Trophoblast cell (in vitro differentiated cells and primary cell): ENCODE measurements around the gene ARAF.

ENCODE experiments used
- DNase-seq, 2 donors: peaks; one replicate each; pipeline ENCODE4 v3.0.0-alpha.2; 2016
- H2AFZ ChIP-seq: 2 replicates; pipeline ENCODE4 v1.6.1; 2013; ENCODE audit warnings: low read length, moderate library complexity, mild to moderate bottlenecking; ENCODE audit not compliant: insufficient read depth, poor library complexity
- H2AK5ac ChIP-seq: 2 replicates; pipeline ENCODE4 v1.6.1; 2013; ENCODE audit warnings: mild to moderate bottlenecking, low read length
- H2BK120ac ChIP-seq: 2 replicates; pipeline ENCODE4 v1.6.1; 2013; ENCODE audit warnings: low read length, mild to moderate bottlenecking, moderate library complexity; ENCODE audit not compliant: insufficient read depth, poor library complexity
- H2BK12ac ChIP-seq: 2 replicates; pipeline ENCODE4 v1.6.1; 2013; ENCODE audit warnings: mild to moderate bottlenecking, low read length, moderate library complexity
- H2BK5ac ChIP-seq: 2 replicates; pipeline ENCODE4 v1.6.1; 2013; ENCODE audit warnings: low read length, low read depth, moderate library complexity, mild to moderate bottlenecking; ENCODE audit not compliant: poor library complexity
- H3K14ac ChIP-seq: 2 replicates; pipeline ENCODE4 v1.6.1; 2013; ENCODE audit warnings: mild to moderate bottlenecking, low read length
- H3K18ac ChIP-seq: 2 replicates; pipeline ENCODE4 v1.6.1; 2013; ENCODE audit warnings: mild to moderate bottlenecking, low read length
- H3K23ac ChIP-seq: 2 replicates; pipeline ENCODE4 v1.6.1; 2013; ENCODE audit warnings: low read length
- H3K27ac ChIP-seq: 2 replicates; pipeline ENCODE4 v1.5.1; 2013; ENCODE audit warnings: low read depth, mild to moderate bottlenecking, inconsistent platforms, low read length, moderate library complexity
- H3K27me3 ChIP-seq: 2 replicates; pipeline ENCODE4 v1.6.1; 2013; ENCODE audit warnings: inconsistent platforms, mild to moderate bottlenecking, low read length, moderate library complexity; ENCODE audit not compliant: insufficient read depth
- H3K36me3 ChIP-seq, 2 experiments: 1 replicate in 1 of 2; 2 replicates in 1 of 2; pipeline ENCODE4 v1.6.1; 2013; ENCODE audit warnings: low read length in 2 of 2, mild to moderate bottlenecking in 2 of 2, moderate library complexity in 1 of 2; ENCODE audit not compliant: insufficient read depth in 2 of 2, control insufficient read depth in 1 of 2
- H3K4ac ChIP-seq: 2 replicates; pipeline ENCODE4 v1.6.1; 2013; ENCODE audit warnings: low read depth, mild to moderate bottlenecking, low read length, moderate library complexity
- H3K4me1 ChIP-seq, 2 experiments: 1 replicate in 1 of 2; 2 replicates in 1 of 2; pipeline ENCODE4 v1.6.1; 2013; ENCODE audit warnings: low read length in 2 of 2, mild to moderate bottlenecking in 2 of 2, moderate library complexity in 1 of 2; ENCODE audit not compliant: insufficient read depth in 2 of 2, control insufficient read depth in 1 of 2
- H3K4me2 ChIP-seq: 2 replicates; pipeline ENCODE4 v1.6.1; 2013; ENCODE audit warnings: inconsistent platforms, mild to moderate bottlenecking, low read length, moderate library complexity
- H3K4me3 ChIP-seq: 2 replicates; pipeline ENCODE4 v1.5.1; 2013; ENCODE audit warnings: mild to moderate bottlenecking, low read depth, low read length, inconsistent platforms
- H3K79me1 ChIP-seq: one replicate; pipeline ENCODE4 v1.6.1; 2013; ENCODE audit warnings: low read length
- H3K79me2 ChIP-seq: 2 replicates; pipeline ENCODE4 v1.6.1; 2013; ENCODE audit warnings: low read length, mild to moderate bottlenecking; ENCODE audit not compliant: control insufficient read depth, insufficient read depth, poor library complexity
- H3K9ac ChIP-seq: 2 replicates; pipeline ENCODE4 v1.6.1; 2013; ENCODE audit warnings: mild to moderate bottlenecking, low read length
- H3K9me3 ChIP-seq: 2 replicates; pipeline ENCODE4 v1.6.1; 2013; ENCODE audit warnings: low read depth, mild to moderate bottlenecking, control low read depth, inconsistent platforms, low read length; ENCODE audit not compliant: insufficient read depth
- H4K12ac ChIP-seq: 2 replicates; pipeline ENCODE4 v1.6.1; 2013; ENCODE audit warnings: low read depth, mild to moderate bottlenecking, low read length, moderate library complexity
- H4K8ac ChIP-seq: 2 replicates; pipeline ENCODE4 v1.6.1; 2013; ENCODE audit warnings: low read depth, mild to moderate bottlenecking, low read length, moderate library complexity
- H4K91ac ChIP-seq: one replicate; pipeline ENCODE4 v1.6.1; 2013; ENCODE audit warnings: low read depth, mild to moderate bottlenecking, low read length, moderate library complexity
- WGBS: extraction: QIAGEN DNeasy Blood & Tissue Kit; methylation state at CpG from one replicate; pipeline ENCODE4 v1.1.7; 2013; ENCODE audit warnings: missing lambda C conversion rate; ENCODE audit not compliant: insufficient read length, insufficient coverage; ENCODE audit errors: extremely low coverage; 5-methylcytosine and 5-hydroxymethylcytosine counted together

ARAF gene

GRCh38 chrX:47578692-47579091 is 17.7 kb downstream of the ARAF start:
- H2AK5ac ChIP-seq: no peak overlapping the region
- H3K4me3 ChIP-seq: no peak overlapping the region
- no peak overlapping the region for H3K27ac ChIP-seq
- no peak overlapping the region for H3K18ac ChIP-seq
- H3K4me2 ChIP-seq: no peak overlapping the region
- no CpG with 5 or more reads among the region's 16 CpGs for WGBS
- peaks cover 3% of the 10 kb centered on the region for H3K9me3 ChIP-seq
- H3K36me3 ChIP-seq: no peaks in the 10 kb centered on the region
- H3K4me1 ChIP-seq: peaks cover 16 to 25% of the 10 kb centered on the region in 2 experiments
- no peak overlapping the region for H3K14ac ChIP-seq
- H2BK120ac ChIP-seq: no peak overlapping the region
- no peak overlapping the region for H4K12ac ChIP-seq
- no peaks in the 10 kb centered on the region for H3K27me3 ChIP-seq
- H3K79me1 ChIP-seq: peaks cover 20% of the 10 kb centered on the region
- H3K23ac ChIP-seq: no peak overlapping the region
- no peak for DNase-seq
- peaks cover 5% of the 10 kb centered on the region for H3K79me2 ChIP-seq
- no peak overlapping the region for H4K8ac ChIP-seq
- no peak overlapping the region for H2BK12ac ChIP-seq
- no peak overlapping the region for H3K4ac ChIP-seq
- no peak overlapping the region for H2BK5ac ChIP-seq
- peak overlapping the region; percentile 57 for H4K91ac ChIP-seq
- H3K9ac ChIP-seq: no peak overlapping the region
- H2AFZ ChIP-seq: no peak overlapping the region

- peaks cover 2% of the 10 kb centered on the region for H3K79me2 ChIP-seq
- no CpG with 5 or more reads among the region's 9 CpGs for WGBS
- H3K9ac ChIP-seq: no peak overlapping the region
- H3K9me3 ChIP-seq: peaks cover 3% of the 10 kb centered on the region
- H2AK5ac ChIP-seq: no peak overlapping the region
- no peak overlapping the region for H2BK12ac ChIP-seq
- no peak overlapping the region for H2BK120ac ChIP-seq
- no peak overlapping the region for H3K14ac ChIP-seq
- no peak overlapping the region for H3K4me2 ChIP-seq
- H2AFZ ChIP-seq: no peak overlapping the region
- H3K18ac ChIP-seq: no peak overlapping the region
- H3K27ac ChIP-seq: no peak overlapping the region
- no peak overlapping the region for H4K12ac ChIP-seq
- no peak overlapping the region for H3K23ac ChIP-seq
- peaks cover 13 to 19% of the 10 kb centered on the region in 2 experiments for H3K4me1 ChIP-seq
- peak; percentile 30 to 53 for DNase-seq
- H4K91ac ChIP-seq: no peak overlapping the region
- H3K36me3 ChIP-seq: no peaks in the 10 kb centered on the region
- no peak overlapping the region for H3K4me3 ChIP-seq
- H3K79me1 ChIP-seq: peaks cover 13% of the 10 kb centered on the region
- H4K8ac ChIP-seq: no peak overlapping the region
- H2BK5ac ChIP-seq: no peak overlapping the region
- no peaks in the 10 kb centered on the region for H3K27me3 ChIP-seq
- no peak overlapping the region for H3K4ac ChIP-seq
These were observed 18.5 kb downstream of the ARAF start for GRCh38 chrX:47579537-47579936.

- H3K14ac ChIP-seq: peak within 1 kb of the TSS; percentile 24
- H4K91ac ChIP-seq: peak within 1 kb of the TSS; percentile 81
- peak within 1 kb of the TSS; percentile 88 for H2BK120ac ChIP-seq
- peaks cover 2% of the 10 kb centered on the region for H3K79me2 ChIP-seq
- H3K79me1 ChIP-seq: peaks cover 9% of the 10 kb centered on the region
- H3K23ac ChIP-seq: no peak within 1 kb of the TSS
- DNase-seq: peak; percentile 79 to 81
- no peak within 1 kb of the TSS for H3K9ac ChIP-seq
- H3K36me3 ChIP-seq: peaks cover 10 to 11% of the 10 kb centered on the region in 2 experiments
- peak within 1 kb of the TSS; percentile 47 for H3K4me3 ChIP-seq
- H3K27ac ChIP-seq: no peak within 1 kb of the TSS
- H3K9me3 ChIP-seq: peaks cover 3% of the 10 kb centered on the region
- peak within 1 kb of the TSS; percentile 64 for H2AFZ ChIP-seq
- H3K4me2 ChIP-seq: peak within 1 kb of the TSS; percentile 59
- no peak within 1 kb of the TSS for H2AK5ac ChIP-seq
- peak within 1 kb of the TSS; percentile 8 for H3K4ac ChIP-seq
- peak within 1 kb of the TSS; percentile 66 for H4K8ac ChIP-seq
- H4K12ac ChIP-seq: peak within 1 kb of the TSS; percentile 44
- peak within 1 kb of the TSS; percentile 21 for H2BK5ac ChIP-seq
- H3K18ac ChIP-seq: peak within 1 kb of the TSS; percentile 76
- no peaks in the 10 kb centered on the region for H3K27me3 ChIP-seq
- no CpG with 5 or more reads among the region's 28 CpGs for WGBS
- H3K4me1 ChIP-seq: peaks cover 13 to 15% of the 10 kb centered on the region in 2 experiments
- H2BK12ac ChIP-seq: peak within 1 kb of the TSS; percentile 74
These were observed 21.0 kb downstream of the ARAF start, which contains the start of gene TIMP1 for GRCh38 chrX:47581731-47582647. TSS of gene TIMP1 (plus strand) at chrX:47582436. CDS start at chrX:47583416, 980 bp downstream.

- Histone ChIP-seq H3K4me2 (no peak overlapping the region), H2AK5ac (no peak overlapping the region), H3K18ac (no peak overlapping the region), H2AFZ (no peak overlapping the region), H2BK12ac (no peak overlapping the region), H4K91ac (peak overlapping the region; percentile 11), H3K9me3 (peaks cover 3% of the 10 kb centered on the region), H4K12ac (no peak overlapping the region), H4K8ac (no peak overlapping the region), H3K79me2 (peaks cover 2% of the 10 kb centered on the region), H3K14ac (no peak overlapping the region), H3K27ac (no peak overlapping the region), H3K27me3 (no peaks in the 10 kb centered on the region), H3K4me3 (no peak overlapping the region), H2BK5ac (no peak overlapping the region), H3K4me1 (peaks cover 3 to 4% of the 10 kb centered on the region in 2 experiments), H3K9ac (no peak overlapping the region), H3K4ac (no peak overlapping the region), H3K36me3 (peaks cover 10 to 11% of the 10 kb centered on the region in 2 experiments), H3K79me1 (peaks cover 6% of the 10 kb centered on the region), H2BK120ac (no peak overlapping the region), H3K23ac (no peak overlapping the region)
- no peak for DNase-seq
- WGBS: 100% methylated on average over 1 of the region's 8 CpGs
These were observed 22.3 kb downstream of the ARAF start for GRCh38 chrX:47583240-47583861.
